Stimulated activated CD4-positive, alpha-beta T cell treated with anti-CD3 and anti-CD28 coated beads, TNF-alpha, amount 100 ng/mL, for 48 hours (primary cell): ENCODE measurements around the gene MOB1B.

Experiments
- DNase-seq, 3 donors: peaks; one replicate each; pipeline ENCODE4 v3.0.0-alpha.2; 2020; ENCODE audit warnings: low read depth in 3 of 3

MOB1B gene

GRCh38 chr4:70914631-70915030, 12.5 kb downstream of the MOB1B start:
- DNase-seq = no peak

- DNase-seq = no peak
Observed at GRCh38 chr4:70915036-70915815, 13.1 kb downstream of the MOB1B start.

GRCh38 chr4:70915874-70916559, 13.8 kb downstream of the MOB1B start:
- no peak for DNase-seq

GRCh38 chr4:70920592-70920991, 18.4 kb downstream of the MOB1B start:
- DNase-seq = no peak

GRCh38 chr4:70925418-70925817, 23.2 kb downstream of the MOB1B start:
- no peak for DNase-seq

GRCh38 chr4:70925899-70926635, 23.9 kb downstream of the MOB1B start:
- no peak for DNase-seq

GRCh38 chr4:70927502-70928137, 25.5 kb downstream of the MOB1B start:
- no peak for DNase-seq

- DNase-seq = no peak
Observed at GRCh38 chr4:70930530-70931256, 28.5 kb downstream of the MOB1B start.

GRCh38 chr4:70931347-70931746, 29.2 kb downstream of the MOB1B start:
- no peak for DNase-seq

GRCh38 chr4:70932984-70933383, 30.8 kb downstream of the MOB1B start:
- no peak for DNase-seq

- DNase-seq = no peak
Observed at GRCh38 chr4:70935038-70935695, 33.0 kb downstream of the MOB1B start.

GRCh38 chr4:70936200-70936787, 34.1 kb downstream of the MOB1B start:
- no peak for DNase-seq

- no peak for DNase-seq
Observed at GRCh38 chr4:70938086-70938485, 35.9 kb downstream of the MOB1B start.

- DNase-seq = no peak
Observed at GRCh38 chr4:70940134-70940533, 38.0 kb downstream of the MOB1B start.

GRCh38 chr4:70943114-70943513, 40.9 kb downstream of the MOB1B start:
- no peak for DNase-seq

GRCh38 chr4:70945046-70945445, 42.9 kb downstream of the MOB1B start:
- no peak for DNase-seq

GRCh38 chr4:70945452-70946055, 43.4 kb downstream of the MOB1B start:
- DNase-seq = no peak

- DNase-seq = no peak
Observed at GRCh38 chr4:70946939-70947338, 44.8 kb downstream of the MOB1B start.

- DNase-seq = no peak
Observed at GRCh38 chr4:70948665-70949260, 46.6 kb downstream of the MOB1B start.

- DNase-seq = no peak
Observed at GRCh38 chr4:70954032-70954431, 51.9 kb downstream of the MOB1B start.
